H1 (cell line): ENCODE measurements around the gene BPIFB4. TPM values are rescaled to one million over a fixed set of nuclear protein-coding genes. Genes with fewer than 3 reads are reported as not detected.

Source experiments
- CTCF ChIA-PET: fragments of 300-600 bp; sonication (Branson Sonifier 250); formaldehyde crosslinking; loops from one replicate; lab custom pipeline; 2021; ENCODE audit not compliant: partially characterized antibody; lab: Charles Lee
- POLR2A ChIA-PET: fragments of 300-600 bp; sonication (Branson Sonifier 250); formaldehyde crosslinking; loops from one replicate; lab custom pipeline; 2021; ENCODE audit warnings: inconsistent platforms; ENCODE audit not compliant: partially characterized antibody; lab: Charles Lee
- DNase-seq, 2 experiments: peaks; one replicate each; pipeline versions ENCODE4 v3.0.0 to v3.0.0-alpha.2; 2010 to 2022; ENCODE audit warnings: low spot score in 2 of 2, low read depth in 1 of 2, mixed read lengths in 1 of 2
- FAIRE-seq: peaks from 2 replicates; lab custom pipeline; 2011; peaks lifted over from hg19 to GRCh38; lab: Jason Lieb, UNC
- H2AFZ ChIP-seq: 2 replicates; pipeline ENCODE4 v1.8.1; 2012; ENCODE audit warnings: low read length, inconsistent platforms
- H2AK5ac ChIP-seq: 2 replicates; pipeline ENCODE4 v1.6.1; 2013; ENCODE audit warnings: low read depth, low read length
- H2BK120ac ChIP-seq: replicated peaks from 2 replicates; pipeline ENCODE3; 2013; ENCODE audit warnings: low read depth, low read length, inconsistent platforms
- H2BK12ac ChIP-seq: 2 replicates; pipeline ENCODE4 v1.6.1; 2013; ENCODE audit warnings: low read depth, low read length
- H2BK15ac ChIP-seq: 2 replicates; pipeline ENCODE4 v1.6.1; 2013; ENCODE audit warnings: low read length
- H2BK20ac ChIP-seq: 2 replicates; pipeline ENCODE4 v1.6.1; 2013; ENCODE audit warnings: low read length
- H2BK5ac ChIP-seq: 2 replicates; pipeline ENCODE4 v1.6.1; 2013; ENCODE audit warnings: low read depth, low read length
- H3K14ac ChIP-seq: 2 replicates; pipeline ENCODE4 v1.6.1; 2013; ENCODE audit warnings: inconsistent platforms; ENCODE audit not compliant: insufficient read length
- H3K18ac ChIP-seq: 2 replicates; pipeline ENCODE4 v1.6.1; 2013; ENCODE audit warnings: low read length; ENCODE audit errors: extremely low read depth
- H3K23ac ChIP-seq: 2 replicates; pipeline ENCODE4 v1.6.1; 2013; ENCODE audit warnings: inconsistent platforms; ENCODE audit not compliant: insufficient read length
- H3K23me2 ChIP-seq: 2 replicates; pipeline ENCODE4 v1.6.1; 2013; ENCODE audit warnings: low read depth, low read length
- H3K27ac ChIP-seq: 2 replicates; pipeline ENCODE4 v1.6.1; 2011; ENCODE audit warnings: low read depth, low read length, inconsistent platforms
- H3K27me3 ChIP-seq, 4 experiments: replicated peaks in 1 of 4; 1 replicate in 1 of 4; 2 replicates in 3 of 4; pipeline versions ENCODE4 v1.6.1 to v1.8.1; 2011 to 2013; ENCODE audit warnings: low read length in 3 of 4, mild to moderate bottlenecking in 3 of 4, inconsistent platforms in 2 of 4, mixed read lengths in 2 of 4, moderate library complexity in 1 of 4; ENCODE audit not compliant: control insufficient read depth in 3 of 4, insufficient read depth in 3 of 4; ENCODE audit errors: extremely low read depth in 1 of 4
- H3K36me3 ChIP-seq, 4 experiments: 2 replicates each; pipeline versions ENCODE4 v1.6.1 to v1.8.1; 2011 to 2013; ENCODE audit warnings: mild to moderate bottlenecking in 4 of 4, low read length in 3 of 4, moderate library complexity in 2 of 4, control low read depth in 1 of 4, inconsistent platforms in 1 of 4; ENCODE audit not compliant: insufficient read depth in 4 of 4, control insufficient read depth in 2 of 4
- H3K4ac ChIP-seq: replicated peaks from 2 replicates; pipeline ENCODE3; 2013; ENCODE audit warnings: low read length, low read depth, mixed read lengths, inconsistent platforms; ENCODE audit not compliant: insufficient read length
- H3K4me1 ChIP-seq, 4 experiments: replicated peaks in 1 of 4; 1 replicate in 1 of 4; 2 replicates in 3 of 4; pipeline versions ENCODE4 v1.6.1 to v1.8.1; 2011 to 2013; ENCODE audit warnings: low read length in 3 of 4, inconsistent platforms in 2 of 4, mixed read lengths in 1 of 4; ENCODE audit not compliant: insufficient read depth in 4 of 4, control insufficient read depth in 3 of 4
- H3K4me2 ChIP-seq, 2 experiments: 2 replicates each; pipeline versions ENCODE4 v1.6.1 to v1.8.1; 2011 to 2013; ENCODE audit warnings: low read depth in 2 of 2, low read length in 2 of 2, control low read depth in 1 of 2, inconsistent platforms in 1 of 2, mild to moderate bottlenecking in 1 of 2; ENCODE audit not compliant: insufficient read depth in 1 of 2
- H3K4me3 ChIP-seq, 4 experiments: fragments of 200-600, 300-600 bp in 1 of 4; sonication (generic), shearing (Covaris generic), sonication (Bioruptor Twin) in 1 of 4; 2 replicates each; pipeline versions ENCODE4 v1.5.1 to v1.8.1; 2011 to 2016; ENCODE audit warnings: low read length in 4 of 4, low read depth in 3 of 4, control low read depth in 2 of 4, inconsistent platforms in 2 of 4, mild to moderate bottlenecking in 2 of 4, mixed read lengths in 1 of 4, moderate library complexity in 1 of 4; ENCODE audit not compliant: insufficient read depth in 2 of 4; ENCODE audit errors: extremely low read depth in 1 of 4
- H3K56ac ChIP-seq: replicated peaks from 2 replicates; pipeline ENCODE3; 2013; ENCODE audit warnings: low read depth, mild to moderate bottlenecking, mixed read lengths, low read length, inconsistent platforms; ENCODE audit not compliant: insufficient read length
- H3K79me1 ChIP-seq: 2 replicates; pipeline ENCODE4 v1.6.1; 2013; ENCODE audit warnings: low read depth, low read length, control low read depth
- H3K79me2 ChIP-seq, 2 experiments: 2 replicates each; pipeline versions ENCODE4 v1.6.1 to v1.8.1; 2012 to 2013; ENCODE audit warnings: low read length in 2 of 2, mild to moderate bottlenecking in 2 of 2, inconsistent platforms in 1 of 2; ENCODE audit not compliant: insufficient read depth in 2 of 2, control insufficient read depth in 1 of 2
- H3K9ac ChIP-seq, 4 experiments: replicated peaks in 1 of 4; 1 replicate in 1 of 4; 2 replicates in 3 of 4; pipeline versions ENCODE4 v1.6.1 to v1.8.1; 2011 to 2013; ENCODE audit warnings: low read depth in 3 of 4, low read length in 3 of 4, control low read depth in 2 of 4, mild to moderate bottlenecking in 2 of 4, moderate library complexity in 2 of 4, inconsistent platforms in 1 of 4; ENCODE audit errors: extremely low read depth in 1 of 4
- H3K9me3 ChIP-seq, 2 experiments: 2 replicates each; pipeline versions ENCODE4 v1.6.1 to v1.8.1; 2012 to 2013; ENCODE audit warnings: mild to moderate bottlenecking in 2 of 2, moderate library complexity in 2 of 2, control low read depth in 1 of 2, inconsistent platforms in 1 of 2, low read depth in 1 of 2, low read length in 1 of 2, mixed read lengths in 1 of 2; ENCODE audit not compliant: insufficient read depth in 2 of 2
- H4K20me1 ChIP-seq, 2 experiments: replicated peaks in 1 of 2; 2 replicates each; pipeline versions ENCODE3 to v1.8.1; 2011 to 2013; ENCODE audit warnings: inconsistent platforms in 2 of 2, low read length in 2 of 2, mild to moderate bottlenecking in 1 of 2; ENCODE audit not compliant: insufficient read depth in 2 of 2, control insufficient read depth in 1 of 2
- H4K5ac ChIP-seq: 2 replicates; pipeline ENCODE4 v1.6.1; 2013; ENCODE audit warnings: low read length, low read depth, mixed read lengths, inconsistent platforms; ENCODE audit not compliant: insufficient read length
- H4K8ac ChIP-seq: 2 replicates; pipeline ENCODE4 v1.8.0; 2013; ENCODE audit warnings: mild to moderate bottlenecking, moderate library complexity, low read length, inconsistent platforms; ENCODE audit not compliant: insufficient read depth; ENCODE audit errors: extremely low read depth
- H4K91ac ChIP-seq: replicated peaks from 2 replicates; pipeline ENCODE3; 2013; ENCODE audit warnings: low read length, mixed read lengths, inconsistent platforms; ENCODE audit not compliant: insufficient read length
- CHD1 ChIP-seq: IDR thresholded peaks from 2 replicates; pipeline ENCODE4 v1.6.1; 2012; ENCODE audit warnings: low read depth, low read length, improper control_type of control experiment
- EP300 ChIP-seq, 2 experiments: IDR thresholded peaks; 1 replicate in 1 of 2; 2 replicates in 1 of 2; pipeline ENCODE4 v1.6.1; 2011 to 2012; ENCODE audit warnings: low read depth in 2 of 2, low read length in 2 of 2, mild to moderate bottlenecking in 2 of 2, borderline replicate concordance in 1 of 2, inconsistent platforms in 1 of 2, moderate library complexity in 1 of 2
- GTF2F1 ChIP-seq: IDR thresholded peaks from 2 replicates; pipeline ENCODE4 v1.6.1; 2012; ENCODE audit warnings: low read depth, low read length, improper control_type of control experiment, borderline replicate concordance
- KDM5A ChIP-seq: fragments of 200-600 bp; IDR thresholded peaks from 2 replicates; pipeline ENCODE4 v1.7.1; 2012; ENCODE audit warnings: mild to moderate bottlenecking, low read length, inconsistent platforms, mixed read lengths
- NANOG ChIP-seq: IDR thresholded peaks from 2 replicates; pipeline ENCODE4 v1.6.1; 2011; ENCODE audit warnings: low read length, low read depth, mild to moderate bottlenecking, inconsistent platforms; ENCODE audit not compliant: insufficient read depth, poor library complexity, severe bottlenecking
- SIX5 ChIP-seq: IDR thresholded peaks from 2 replicates; pipeline ENCODE4 v1.6.1; 2011; ENCODE audit warnings: mild to moderate bottlenecking, low read depth, low read length
- SP1 ChIP-seq: IDR thresholded peaks from 2 replicates; pipeline ENCODE4 v1.6.1; 2011; ENCODE audit warnings: low read depth, low read length
- WGBS, 2 experiments: shearing (Covaris generic) in 1 of 2; methylation state at CpG; one replicate each; pipeline versions ENCODE4 v1.1.6 to v1.1.7; 2013 to 2015; ENCODE audit warnings: low lambda C conversion rate in 2 of 2, mixed read lengths in 2 of 2, inconsistent platforms in 1 of 2, low coverage in 1 of 2, missing lambda C conversion rate in 1 of 2; ENCODE audit not compliant: insufficient replicate concordance in 2 of 2, insufficient coverage in 1 of 2, insufficient read length in 1 of 2; ENCODE audit errors: extremely low coverage in 1 of 2, missing lambda C conversion rate in 1 of 2; 5-methylcytosine and 5-hydroxymethylcytosine counted together
- polyA plus RNA-seq, 7 experiments: library from polyadenylated mRNA; depleted of rRNA in 3 of 7; stranded (reverse) in 5 of 7; unstranded in 2 of 7; fragments of >200 nt in 5 of 7; fragments of 200-250 nt in 2 of 7; gene quantifications; 1 replicate in 5 of 7; 2 replicates in 1 of 7; 4 replicates in 1 of 7; pipeline versions ENCODE4 v1.2.1 to v1.2.3, GENCODE V29; 2011 to 2013; ENCODE audit warnings: missing spikeins in 2 of 7, mixed read lengths in 2 of 7
- total RNA-seq: library from RNA; stranded (reverse); fragmentation: NEBNext Ultra II Directional; extraction: Animal tissue kit (Norgen Biotek cat#: 25700); gene quantifications from 2 replicates; pipeline ENCODE4 v1.2.1, GENCODE V29; 2021

Gene BPIFB4
- total and polyA plus RNA-seq, 2 of the 8 experiments (the other 6 are each of a cell fraction or from before 2014, with no cell fraction given) = not detected

GRCh38 chr20:33113387-33113908 lies 34.0 kb downstream of the BPIFB4 start:
- no peaks in the 10 kb centered on the region for H3K79me2 ChIP-seq
- no peak for DNase-seq
- H3K14ac ChIP-seq = no peak overlapping the region
- no peak overlapping the region for H3K23ac ChIP-seq
- H3K4me2 ChIP-seq = no peak overlapping the region
- no peaks in the 10 kb centered on the region for H4K20me1 ChIP-seq
- H3K27me3 ChIP-seq = no peaks in the 10 kb centered on the region
- no peak overlapping the region for H2BK12ac ChIP-seq
- no peaks in the 10 kb centered on the region; a peak in 1 of 8 replicates for H3K36me3 ChIP-seq
- H3K23me2 ChIP-seq = no peaks in the 10 kb centered on the region
- ChIA-PET CTCF (interaction anchor here (0.9 to 1.8 kb wide), 2 partner anchors 18 to 211 kb away, joined by 3 read pairs; no protein-coding TSS in a partner anchor), POLR2A (no interaction called here)
- no peak overlapping the region for H2AK5ac ChIP-seq
- no peak overlapping the region for H2AFZ ChIP-seq
- H3K4me3 ChIP-seq = no peak overlapping the region
- no peak overlapping the region for H4K91ac ChIP-seq
- FAIRE-seq = no peak
- H2BK20ac ChIP-seq = no peak overlapping the region
- no peaks in the 10 kb centered on the region for H3K79me1 ChIP-seq
- no peak for TF ChIP-seq SP1
- TF ChIP-seq NANOG = no peak
- no peak for TF ChIP-seq GTF2F1
- no peak for TF ChIP-seq CHD1
- no peak for TF ChIP-seq EP300 (IDR thresholded peaks at IDR 0.05; ENCODE audit: borderline replicate concordance in 1 of 2, low read depth in 2 of 2, low read length in 2 of 2)
- no peak for TF ChIP-seq SIX5
- TF ChIP-seq KDM5A = no peak
- no peak overlapping the region for H3K27ac ChIP-seq
- H3K9me3 ChIP-seq = peaks cover 8% of the 10 kb centered on the region in 2 experiments; a peak in 2 of 4 replicates
- H3K9ac ChIP-seq = no peak overlapping the region
- no peak overlapping the region for H4K5ac ChIP-seq
- H3K18ac ChIP-seq = no peak overlapping the region
- no peak overlapping the region for H4K8ac ChIP-seq
- no peak overlapping the region for H3K4ac ChIP-seq
- no peak overlapping the region for H3K56ac ChIP-seq
- H2BK15ac ChIP-seq = no peak overlapping the region
- H3K4me1 ChIP-seq = no peaks in the 10 kb centered on the region
- 80% methylated on average over 6 of the region's 6 CpGs; no CpG with 5 or more reads in 1 of the 2 experiments for WGBS, 2 experiments
- no peak overlapping the region for H2BK5ac ChIP-seq
- H2BK120ac ChIP-seq = no peak overlapping the region
